Left kidney (tissue), 8 donors: ENCODE results near the gene TAF8. TPM values are rescaled to one million over a fixed set of nuclear protein-coding genes. Genes with fewer than 3 reads are reported as not detected.
"Not testable (repeated sequence)": the region's sequence is repeated elsewhere in the genome, so short reads cannot be mapped to it uniquely, and the experiment has no call there.

Experiments
- DNase-seq: peaks from one replicate; pipeline ENCODE4 v3.0.0-alpha.2; 2013
- long read RNA-seq, 8 donors: transcript quantifications; one replicate each; lab custom pipeline, GENCODE V29; 2026
- polyA plus RNA-seq: library from polyadenylated mRNA; unstranded; fragments of 120-200 nt; gene quantifications from one replicate; pipeline ENCODE4 v1.2.1, GENCODE V29; 2013; ENCODE audit not compliant: insufficient read length

The TAF8 gene, protein sequence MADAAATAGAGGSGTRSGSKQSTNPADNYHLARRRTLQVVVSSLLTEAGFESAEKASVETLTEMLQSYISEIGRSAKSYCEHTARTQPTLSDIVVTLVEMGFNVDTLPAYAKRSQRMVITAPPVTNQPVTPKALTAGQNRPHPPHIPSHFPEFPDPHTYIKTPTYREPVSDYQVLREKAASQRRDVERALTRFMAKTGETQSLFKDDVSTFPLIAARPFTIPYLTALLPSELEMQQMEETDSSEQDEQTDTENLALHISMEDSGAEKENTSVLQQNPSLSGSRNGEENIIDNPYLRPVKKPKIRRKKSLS
- 27.7 TPM for polyA plus RNA-seq
- long read RNA-seq, donor 1, full-length matches to known transcripts, result 4 of 4 reads
- long read RNA-seq, donor 1, partial matches to known transcripts, result 0 of 4 reads
- long read RNA-seq, donor 1, other reads (novel, unspliced or antisense), result 0 of 4 reads
- long read RNA-seq, donor 2, full-length matches to known transcripts, result 3 of 3 reads
- long read RNA-seq, donor 2, partial matches to known transcripts, result 0 of 3 reads
- long read RNA-seq, donor 2, other reads (novel, unspliced or antisense), result 0 of 3 reads
- long read RNA-seq, donor 3, partial matches to known transcripts, result 0 of 1 reads
- long read RNA-seq, donor 3, other reads (novel, unspliced or antisense), result 0 of 1 reads
- long read RNA-seq, donor 4, partial matches to known transcripts, result 0 of 1 reads
- long read RNA-seq, donor 4, other reads (novel, unspliced or antisense), result 0 of 1 reads
- long read RNA-seq, donor 5, full-length matches to known transcripts, result 3 of 9 reads
- long read RNA-seq, donor 5, partial matches to known transcripts, result 6 of 9 reads
- long read RNA-seq, donor 5, other reads (novel, unspliced or antisense), result 0 of 9 reads
- long read RNA-seq, donor 6, full-length matches to known transcripts, result 7 of 7 reads
- long read RNA-seq, donor 6, partial matches to known transcripts, result 0 of 7 reads
- long read RNA-seq, donor 6, other reads (novel, unspliced or antisense), result 0 of 7 reads
- long read RNA-seq, donor 7, full-length matches to known transcripts, result 4 of 4 reads
- long read RNA-seq, donor 7, partial matches to known transcripts, result 0 of 4 reads
- long read RNA-seq, donor 7, other reads (novel, unspliced or antisense), result 0 of 4 reads
- long read RNA-seq, donor 8, full-length matches to known transcripts, result 3 of 3 reads
- long read RNA-seq, donor 8, partial matches to known transcripts, result 0 of 3 reads
- long read RNA-seq, donor 8, other reads (novel, unspliced or antisense), result 0 of 3 reads

DNA sequence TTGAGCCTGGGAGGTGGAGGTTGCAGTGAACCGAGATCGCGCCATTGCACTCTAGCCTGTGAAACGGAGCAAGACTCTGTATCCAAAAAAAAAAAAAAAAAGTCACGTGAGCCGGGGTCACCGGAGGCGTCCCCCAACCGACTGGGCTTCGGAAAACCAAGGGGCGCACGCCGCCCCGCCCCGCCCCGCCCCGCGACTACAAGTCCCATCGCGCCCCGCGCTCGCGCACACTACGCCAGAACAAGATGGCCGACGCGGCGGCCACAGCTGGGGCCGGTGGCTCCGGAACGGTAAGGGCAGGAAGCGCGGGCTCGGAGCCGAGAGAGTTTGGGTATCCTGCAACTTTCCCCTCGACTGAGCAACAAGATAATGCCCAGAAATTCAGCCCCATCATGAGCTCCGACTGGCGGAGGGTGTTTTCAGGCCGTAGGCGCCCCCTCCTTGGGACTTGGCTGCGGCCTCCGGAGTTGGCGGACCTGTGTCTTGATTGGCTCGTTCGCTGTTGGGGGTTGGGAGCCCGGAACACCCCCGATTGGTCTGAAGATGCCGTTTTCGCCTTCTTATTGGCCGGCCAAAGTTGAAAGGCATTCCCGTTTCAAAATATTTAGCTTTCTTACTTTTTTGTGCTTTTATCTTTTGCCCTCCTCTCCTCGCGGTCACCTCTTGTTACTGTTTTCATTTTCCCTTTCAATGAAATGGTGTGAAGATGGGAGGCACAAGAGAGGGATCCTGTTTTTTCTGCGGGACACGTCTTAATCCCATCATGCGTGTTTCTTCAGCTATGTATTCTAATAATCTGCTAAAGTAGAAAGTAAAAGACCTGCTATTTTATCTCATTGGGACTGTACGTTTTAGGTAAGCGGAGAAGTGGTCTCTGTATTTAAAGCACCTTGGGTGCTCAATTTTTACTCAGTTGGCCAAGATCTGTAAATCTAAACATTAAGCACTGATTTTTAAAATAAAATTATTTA is at the start of gene TAF8:
TSS of gene TAF8 (plus strand) at position 228 of the 971 bp plus-strand sequence. CDS start at position 246, 18 bp downstream.
- DNase-seq, result peak; percentile 91

DNA sequence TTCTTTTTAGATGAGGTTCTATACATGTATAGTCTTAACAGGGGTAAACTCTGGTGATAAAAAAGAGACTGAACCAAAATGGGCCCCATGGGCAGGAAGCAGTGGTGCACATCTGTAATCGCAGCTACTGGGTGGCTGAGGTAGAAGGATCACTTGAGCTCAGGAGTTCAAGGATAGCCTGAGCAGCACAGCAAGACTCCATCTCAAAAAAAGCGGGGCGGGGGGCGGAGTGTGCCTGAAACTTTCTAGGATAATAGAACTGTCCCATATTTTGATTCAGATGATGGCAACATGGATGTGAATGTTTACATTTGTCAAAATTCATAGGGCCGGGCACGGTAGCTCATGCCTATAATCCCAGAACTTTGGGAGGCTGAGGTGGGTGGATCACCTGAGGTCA is 48.8 kb upstream of the TAF8 start:
- DNase-seq, result no peak

DNA sequence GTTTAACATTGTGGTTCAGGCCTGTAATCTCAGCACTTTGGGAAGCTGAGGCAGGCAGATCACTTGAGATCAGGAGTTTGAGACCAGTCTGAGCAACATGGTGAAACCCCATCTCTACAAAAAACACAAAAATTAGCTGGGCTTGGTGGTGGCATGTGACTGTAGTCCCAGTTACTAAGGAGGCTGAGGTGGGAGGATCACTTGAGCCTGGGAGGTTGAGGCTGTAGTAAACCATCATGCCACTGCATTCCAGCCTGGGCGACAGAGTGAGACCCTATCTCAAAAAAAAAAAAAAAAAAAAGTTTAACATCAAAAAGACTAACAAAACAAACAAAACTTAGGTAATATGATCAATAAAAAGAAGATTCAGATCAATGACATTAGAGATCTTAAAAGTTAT is 46.7 kb upstream of the TAF8 start:
- DNase-seq, result not testable (repeated sequence)

DNA sequence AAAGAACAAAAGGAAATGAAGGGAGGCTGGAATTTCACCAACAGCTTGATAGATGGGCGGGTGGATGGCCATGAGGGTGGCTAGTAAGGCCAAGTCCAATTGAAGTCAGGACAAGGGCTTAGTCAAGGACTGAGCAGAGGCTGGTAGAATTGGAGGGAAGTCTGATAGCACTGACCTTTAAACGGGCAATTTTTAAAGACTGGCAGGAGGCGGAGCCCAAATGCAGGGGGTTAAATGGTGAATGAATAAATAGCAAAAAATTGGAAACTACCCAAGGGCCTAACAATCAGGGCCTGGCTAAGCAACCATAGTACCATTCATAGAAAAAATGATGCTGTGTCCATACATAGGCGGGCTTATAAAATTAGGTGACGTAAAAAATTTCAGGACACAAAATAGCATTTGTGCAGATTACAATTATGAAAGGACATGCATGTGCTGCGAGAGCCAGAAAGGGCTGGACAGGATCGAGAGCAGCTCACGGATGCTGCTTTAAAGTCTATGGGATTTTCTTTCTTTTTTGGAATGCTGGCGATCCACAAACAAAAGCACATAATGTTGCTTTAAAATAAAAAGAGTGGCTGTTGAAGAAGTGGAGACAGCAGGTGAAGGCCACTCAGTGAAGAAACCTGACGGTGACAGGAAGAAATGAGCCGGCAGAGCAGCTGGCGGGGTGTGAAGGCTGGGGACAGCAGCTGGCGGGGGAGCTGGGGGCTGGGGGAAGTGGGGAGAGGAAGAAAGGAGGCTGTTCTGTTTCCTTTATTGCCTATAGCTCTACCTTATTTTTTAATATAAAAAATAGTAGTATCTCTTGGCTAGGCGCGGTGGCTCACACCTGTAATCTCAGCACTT is 42.8 kb upstream of the TAF8 start:
- no peak for DNase-seq

DNA sequence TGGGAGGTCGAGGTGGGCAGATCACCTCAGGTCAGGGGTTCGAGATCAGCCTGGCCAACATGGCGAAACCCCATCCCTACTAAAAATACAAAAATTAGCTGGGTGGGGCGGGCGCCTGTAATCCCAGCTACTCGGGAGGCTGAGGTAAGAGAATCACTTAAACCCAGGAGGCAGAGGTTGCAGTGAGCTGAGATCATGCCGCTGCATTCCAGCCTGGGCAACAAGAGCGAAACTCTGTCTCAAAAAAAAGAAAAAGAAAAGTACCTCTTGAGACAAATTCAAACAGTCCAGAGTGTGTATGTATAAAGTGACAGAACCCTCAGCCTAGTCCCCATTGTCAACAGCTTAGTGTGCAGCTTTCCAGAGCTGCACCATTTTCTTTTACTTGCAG is 42.2 kb upstream of the TAF8 start:
- not testable (repeated sequence) for DNase-seq

DNA sequence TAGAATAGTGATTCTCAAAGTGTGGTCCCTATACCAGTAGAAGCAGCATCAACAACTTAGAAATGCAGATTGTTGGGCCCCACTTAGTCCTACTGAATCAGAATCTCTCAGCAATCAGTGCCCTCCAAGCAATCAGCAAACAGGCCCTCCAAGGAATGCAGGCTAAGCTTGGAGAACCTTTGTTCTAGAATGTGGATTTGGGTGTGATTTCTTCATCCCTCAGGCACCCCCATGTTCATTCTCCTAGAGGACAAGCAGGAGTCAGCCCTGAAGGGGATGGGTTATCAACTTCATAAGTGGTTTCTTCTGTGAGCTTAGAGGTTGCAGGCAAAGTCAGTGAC is 40.5 kb upstream of the TAF8 start:
- DNase-seq, result no peak

DNA sequence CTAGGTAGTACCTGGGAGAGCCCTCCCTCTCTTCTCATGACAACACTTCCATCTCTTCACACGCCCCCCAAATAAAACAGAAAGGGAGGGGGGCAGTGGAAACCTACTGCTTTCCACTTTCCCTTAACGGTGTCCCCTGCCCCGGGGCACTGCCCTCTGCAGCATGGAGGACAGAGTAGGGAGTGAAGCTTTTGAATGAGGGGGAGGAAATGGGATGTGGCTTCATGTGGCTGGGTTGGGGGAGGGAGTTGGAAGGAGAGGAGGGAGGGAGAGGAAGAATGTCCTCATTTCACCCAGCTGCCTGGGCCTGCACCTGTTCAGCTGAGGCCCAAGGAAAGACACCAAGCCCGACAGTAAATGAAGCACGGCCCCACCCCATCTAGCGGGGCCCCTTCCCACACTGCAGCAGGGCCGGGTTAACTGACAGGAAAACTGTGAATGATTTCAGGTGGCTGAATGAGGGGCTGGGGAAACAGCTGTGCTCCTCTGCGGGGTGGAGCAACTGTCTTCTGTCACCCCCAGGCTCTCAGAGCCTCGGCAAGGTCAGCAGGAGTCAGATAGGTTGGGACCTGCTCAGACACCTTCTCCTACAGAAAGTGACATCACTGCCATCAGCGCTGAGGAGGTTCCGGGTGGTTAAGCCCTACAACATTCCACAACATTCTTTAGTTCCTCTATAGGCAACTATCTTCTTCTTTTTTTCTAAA is 40.0 kb upstream of the TAF8 start:
- DNase-seq, result peak; percentile 46

DNA sequence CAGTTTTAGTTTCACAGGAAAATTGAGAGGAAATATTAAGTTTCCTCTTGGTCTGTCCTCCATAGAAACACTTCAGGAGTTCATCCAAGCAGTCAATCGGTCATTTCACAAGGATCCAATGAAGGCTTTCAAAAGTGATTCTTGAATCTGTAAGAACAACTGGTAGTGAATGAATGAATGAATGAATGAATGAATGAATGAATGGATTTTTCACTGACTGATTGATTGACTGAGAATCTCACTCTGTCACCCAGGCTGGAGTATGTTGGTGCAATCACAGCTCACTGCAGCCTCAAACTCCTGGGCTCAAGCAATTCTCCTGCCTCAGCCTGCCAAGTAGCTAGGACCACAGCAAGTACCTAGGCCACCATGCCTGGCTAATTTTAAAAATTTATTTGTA is 39.4 kb upstream of the TAF8 start:
- no peak for DNase-seq

DNA sequence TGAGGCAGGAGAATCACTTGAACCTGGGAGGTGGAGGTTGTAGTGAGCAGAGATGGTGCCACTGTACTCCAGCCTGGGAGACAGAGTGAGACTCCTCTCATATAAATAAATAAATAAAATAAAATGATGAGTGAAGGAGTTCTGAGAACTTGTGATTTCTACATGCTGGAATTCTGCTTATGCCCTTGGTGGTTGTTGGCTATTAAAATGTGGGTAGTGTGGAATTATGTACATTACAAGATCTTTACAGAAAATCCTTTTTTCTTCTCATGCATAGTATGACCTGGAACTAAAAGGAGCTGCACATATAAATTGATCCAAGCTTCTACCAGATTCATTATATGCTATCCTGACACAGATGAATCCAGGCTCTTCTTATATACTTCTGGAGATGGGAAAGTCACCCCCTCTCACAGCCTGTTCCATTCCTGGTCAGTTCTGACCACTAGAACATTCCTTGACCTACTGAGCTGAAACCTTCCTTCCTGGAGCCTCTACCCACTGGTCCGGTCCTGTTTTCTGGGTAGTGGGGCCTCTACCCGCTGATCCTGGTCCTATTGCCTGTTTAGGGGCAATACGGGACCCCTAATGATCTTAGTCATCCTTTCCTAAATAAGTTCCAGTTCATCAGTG is 37.7 kb upstream of the TAF8 start:
- DNase-seq, result no peak

DNA sequence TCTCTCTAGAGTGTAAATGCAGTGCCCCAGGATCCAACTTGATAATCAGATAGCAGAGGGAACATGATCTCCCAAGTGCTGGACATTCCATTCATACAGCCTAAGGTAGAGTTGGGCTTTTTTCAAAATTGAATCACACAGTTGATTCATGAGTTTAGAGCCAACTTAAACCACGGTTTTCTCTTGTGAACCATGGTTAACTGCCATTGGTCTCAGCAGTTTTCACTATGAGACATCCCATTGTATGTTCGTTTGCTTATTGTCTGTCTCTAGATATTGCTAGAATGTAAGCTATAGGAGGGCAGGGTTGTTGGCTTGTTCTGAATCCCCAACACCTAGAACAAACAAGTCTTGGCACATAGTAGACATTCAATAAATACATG is 37.2 kb upstream of the TAF8 start:
- DNase-seq, result no peak

DNA sequence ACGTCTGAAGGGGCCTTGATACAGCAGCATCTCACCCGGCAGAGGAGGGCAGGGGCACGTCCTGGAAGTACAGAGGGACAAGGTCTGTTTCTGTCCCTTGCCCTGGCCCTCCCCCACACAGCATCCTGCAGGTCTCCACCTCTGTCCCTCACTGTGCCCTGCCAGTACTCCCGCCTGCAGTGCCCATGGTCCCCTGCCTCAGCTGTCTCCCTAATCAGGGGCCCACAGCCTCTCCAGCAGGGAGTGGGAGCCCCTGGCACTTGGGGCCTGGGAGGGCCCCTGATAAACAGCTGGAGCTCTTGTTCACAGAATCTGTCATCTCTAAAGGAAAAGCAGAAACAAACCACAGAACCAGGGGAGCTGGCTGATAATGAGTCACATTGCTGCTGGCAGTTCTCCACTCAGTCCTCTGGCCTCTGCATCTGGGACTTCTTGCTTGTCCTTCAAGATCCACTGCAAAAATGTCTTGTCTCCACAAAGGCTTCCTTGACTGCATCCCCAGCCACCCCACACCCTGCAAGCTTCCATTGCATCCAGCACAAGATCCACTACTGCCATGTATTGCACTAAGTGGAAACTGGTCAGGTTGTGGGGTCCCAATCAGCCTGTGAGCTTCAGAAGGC is 33.2 kb upstream of the TAF8 start:
- no peak for DNase-seq

DNA sequence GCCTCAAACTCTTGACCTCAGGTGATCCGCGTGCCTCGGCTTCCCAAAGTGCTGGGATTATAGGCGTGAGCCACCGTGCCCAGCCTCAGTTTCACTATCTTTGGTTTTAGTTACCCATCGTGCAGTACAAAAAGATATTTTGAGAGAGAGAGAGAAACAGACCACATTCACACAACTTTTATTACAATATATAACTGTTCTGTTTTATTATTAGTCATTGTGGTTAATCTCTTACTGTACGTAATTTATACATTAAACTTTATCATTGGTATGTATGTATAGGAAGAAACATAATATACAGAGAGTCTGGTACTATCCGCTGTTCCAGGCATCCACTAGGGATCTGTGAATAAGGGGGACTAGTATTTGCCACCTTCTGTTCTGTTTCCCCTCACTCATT is 29.4 kb upstream of the TAF8 start:
- no peak for DNase-seq

DNA sequence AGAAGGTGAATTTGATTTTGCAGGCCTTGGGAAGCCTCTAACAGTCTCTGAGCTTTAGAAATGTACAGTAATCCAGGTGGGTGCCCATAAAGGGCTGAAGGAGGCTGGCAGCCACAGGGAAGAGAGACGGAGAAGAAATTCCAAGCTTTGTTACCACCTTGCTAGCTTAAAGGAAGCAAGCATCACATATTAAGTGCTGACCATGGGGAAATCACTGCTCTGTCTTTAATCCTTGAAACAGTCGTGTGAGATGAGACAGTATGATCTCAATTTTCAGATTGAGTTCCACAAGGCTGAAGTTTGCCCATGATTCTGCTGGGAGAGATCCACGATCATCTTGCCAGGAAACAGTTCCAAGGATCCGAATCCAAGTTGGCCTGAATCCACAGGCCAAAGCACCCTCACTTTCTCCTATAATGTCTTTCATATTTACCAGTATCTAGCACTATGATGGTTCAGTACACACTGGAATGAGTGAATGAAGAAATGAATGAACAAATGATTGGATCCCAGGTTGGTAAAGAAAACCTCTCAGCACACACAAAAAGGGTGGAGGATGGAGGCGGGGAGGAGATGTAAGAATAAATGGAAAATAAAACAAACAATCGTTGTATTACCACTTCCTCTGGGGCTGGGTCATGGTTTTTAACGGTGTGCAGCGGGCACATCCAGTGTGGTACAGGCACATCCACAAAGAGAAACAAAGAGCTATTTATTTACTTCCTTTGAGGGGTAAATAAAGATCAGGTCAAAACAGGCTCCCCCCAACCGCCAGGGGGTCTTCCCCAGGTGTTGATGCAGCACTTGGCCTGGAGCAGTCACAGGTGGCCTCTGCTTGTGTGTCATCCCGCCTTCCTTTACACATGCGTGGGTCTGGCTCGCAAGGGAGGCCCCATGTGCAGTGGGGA is 28.2 kb upstream of the TAF8 start:
- no peak for DNase-seq

DNA sequence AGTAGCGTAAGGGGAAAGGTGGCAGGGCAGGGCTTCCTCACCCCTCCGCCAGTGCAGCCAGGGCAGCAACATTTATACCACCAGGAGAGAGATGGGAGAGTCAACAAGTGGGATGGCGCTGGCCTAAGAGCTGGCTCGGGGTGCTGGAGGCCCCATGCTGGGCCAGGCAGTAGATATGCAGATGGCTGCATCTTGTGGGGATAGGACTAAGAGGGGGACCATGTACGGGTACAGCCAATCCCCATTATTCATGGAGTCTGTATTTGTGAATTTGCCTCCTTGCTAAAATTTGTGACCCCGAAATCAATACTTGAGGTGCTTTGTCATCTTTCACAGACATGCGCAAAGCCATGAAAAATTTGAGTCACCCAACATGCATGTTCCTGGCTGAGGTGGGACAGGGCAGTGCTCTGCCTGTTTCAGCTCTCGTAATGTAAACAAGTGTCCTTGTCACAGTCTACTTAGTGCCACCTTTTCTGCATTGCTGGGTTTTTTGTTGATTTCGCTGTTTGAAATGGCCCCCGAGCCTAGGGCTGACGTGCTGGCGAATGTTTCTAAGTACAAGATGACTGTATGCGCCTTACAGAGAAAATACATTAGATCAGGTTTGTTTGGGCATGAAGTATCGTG is 27.5 kb upstream of the TAF8 start:
- DNase-seq, result no peak

DNA sequence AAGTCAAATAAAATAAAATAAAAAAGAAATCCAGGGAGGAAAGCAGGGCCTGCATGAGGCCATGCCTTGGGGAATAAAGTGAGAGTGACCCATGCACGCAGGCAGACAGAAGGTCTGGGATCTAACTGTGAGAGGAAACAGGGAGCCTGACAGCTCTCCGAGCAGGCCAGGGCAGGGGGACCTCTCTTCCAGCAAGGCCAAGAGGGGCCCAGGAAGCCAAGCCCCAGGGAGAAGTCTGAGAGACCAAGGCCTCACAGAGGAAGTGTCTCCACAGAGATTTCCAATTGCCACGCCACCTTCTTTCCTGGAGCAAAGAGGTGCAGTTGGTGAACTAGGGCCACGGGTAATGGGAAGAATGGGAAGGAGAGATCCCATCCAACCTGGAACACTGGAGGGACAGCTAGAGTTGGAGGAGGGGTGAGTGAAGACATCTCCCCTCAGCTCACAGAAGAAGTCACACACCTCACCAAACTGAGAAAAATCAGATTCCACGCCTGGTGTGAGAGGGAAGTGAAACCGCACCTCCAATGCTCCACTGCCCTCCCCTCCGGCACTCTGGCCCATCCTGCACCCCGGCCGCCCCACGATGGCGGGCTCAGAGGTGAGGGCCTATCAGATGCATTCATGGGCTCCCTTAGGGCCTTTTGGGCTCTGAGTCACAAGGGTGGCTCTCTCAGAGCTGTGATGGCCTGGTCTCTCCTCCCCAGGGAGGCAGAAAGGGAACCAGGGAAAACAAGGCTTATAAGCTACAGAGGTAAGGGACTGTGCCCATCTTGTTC is 25.1 kb upstream of the TAF8 start:
- no peak for DNase-seq

DNA sequence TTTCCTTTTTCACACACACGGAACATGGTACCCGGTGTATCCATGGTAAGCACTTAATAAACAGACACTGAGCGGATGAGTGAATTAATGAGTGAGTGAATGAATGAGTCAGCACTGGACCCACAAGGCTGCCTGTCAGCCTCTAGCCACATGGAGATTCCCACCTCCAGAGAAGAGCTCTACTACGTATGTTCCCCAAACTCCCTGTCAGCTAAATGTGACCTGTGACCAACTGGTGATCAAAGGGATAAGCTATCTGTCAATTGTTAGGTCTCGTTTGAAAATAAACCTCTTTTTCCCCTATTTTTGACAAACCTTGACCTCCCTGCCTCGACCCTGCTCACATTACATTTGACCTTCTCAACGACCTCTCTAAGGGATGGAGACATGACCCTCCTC is 24.5 kb upstream of the TAF8 start:
- no peak for DNase-seq
